IPS-NIHi7 (cell line): ENCODE data around the gene GABPA.

ENCODE experiments used
- DNase-seq: peaks from one replicate; pipeline ENCODE4 v3.0.0; 2012; ENCODE audit warnings: mixed read lengths; ENCODE audit errors: extremely low spot score

The GABPA gene

DNA sequence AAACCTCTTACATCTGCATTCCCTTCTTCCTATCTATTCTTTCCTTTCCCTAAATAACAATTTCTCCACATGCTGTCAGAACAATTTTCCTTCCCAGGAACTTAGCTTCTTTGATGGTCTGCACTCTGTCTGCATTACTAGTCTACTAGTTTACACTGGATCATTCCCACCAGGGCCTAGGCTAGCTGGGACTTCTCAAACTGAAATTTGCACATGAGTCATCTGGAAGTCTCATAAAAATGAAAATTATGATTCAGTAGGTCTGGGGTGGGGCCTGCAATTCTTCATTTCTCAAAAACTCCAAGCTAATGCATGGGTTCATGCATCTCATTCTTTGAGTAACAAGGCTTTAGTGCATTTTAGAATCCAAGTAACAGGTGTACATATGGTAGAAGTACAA is 74.2 kb downstream of the GABPA start:
- no peak for DNase-seq

DNA sequence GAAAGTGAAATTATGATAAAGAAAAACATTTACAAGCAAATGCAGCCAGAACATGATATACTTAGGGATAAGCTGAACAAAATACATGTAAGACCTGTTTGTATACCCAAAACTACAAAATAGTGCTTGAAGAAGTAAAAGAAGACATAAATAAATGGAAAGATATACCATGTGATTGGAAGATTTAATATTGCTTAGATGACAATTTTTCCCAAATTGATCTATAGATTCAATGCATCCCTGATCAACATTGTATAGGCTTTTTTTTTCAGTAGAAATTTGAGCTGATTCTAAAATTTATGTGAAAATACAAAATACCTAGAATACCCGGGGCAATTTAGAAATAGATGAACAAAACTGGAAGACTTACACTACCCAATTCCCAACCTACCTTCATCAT is 76.4 kb downstream of the GABPA start:
- no peak for DNase-seq

DNA sequence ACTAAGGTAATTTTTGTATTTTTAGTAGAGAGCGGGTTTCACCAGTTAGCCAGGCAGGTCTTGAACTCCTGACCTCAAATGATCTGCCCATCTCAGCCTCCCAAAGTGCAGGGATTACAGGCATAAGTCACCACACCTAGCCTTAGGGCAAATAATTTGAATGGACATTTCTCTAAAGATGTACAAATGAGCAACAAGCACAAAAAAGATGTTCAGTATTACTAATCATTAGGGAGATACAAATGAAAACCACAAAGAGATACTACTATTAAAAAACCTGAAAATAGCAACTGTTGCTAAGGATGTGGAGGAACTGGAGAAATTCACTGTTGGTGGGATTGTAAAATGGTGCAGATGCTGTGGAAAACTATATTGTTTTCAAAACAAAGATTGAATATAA is 79.1 kb downstream of the GABPA start:
- no peak for DNase-seq

DNA sequence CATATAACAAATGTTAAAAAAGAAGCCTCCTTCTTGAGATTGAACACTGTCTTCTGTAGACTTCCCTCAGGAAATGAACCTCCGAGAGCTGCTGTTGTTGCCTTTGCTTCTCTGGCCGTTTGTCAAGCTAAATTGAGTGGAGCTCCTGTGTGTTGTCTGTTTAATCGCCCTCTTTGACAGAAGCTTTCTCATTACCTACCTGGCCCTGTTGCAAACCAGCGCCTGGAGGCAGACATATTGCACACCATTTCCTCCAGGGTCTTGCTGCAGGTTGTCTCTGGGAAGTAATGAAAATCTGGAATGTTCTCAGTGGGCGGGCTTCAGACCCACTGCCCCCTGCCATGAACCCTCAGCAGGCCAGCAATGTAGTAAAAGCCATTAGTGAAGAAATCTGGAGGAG is 83.3 kb downstream of the GABPA start:
- no peak for DNase-seq

DNA sequence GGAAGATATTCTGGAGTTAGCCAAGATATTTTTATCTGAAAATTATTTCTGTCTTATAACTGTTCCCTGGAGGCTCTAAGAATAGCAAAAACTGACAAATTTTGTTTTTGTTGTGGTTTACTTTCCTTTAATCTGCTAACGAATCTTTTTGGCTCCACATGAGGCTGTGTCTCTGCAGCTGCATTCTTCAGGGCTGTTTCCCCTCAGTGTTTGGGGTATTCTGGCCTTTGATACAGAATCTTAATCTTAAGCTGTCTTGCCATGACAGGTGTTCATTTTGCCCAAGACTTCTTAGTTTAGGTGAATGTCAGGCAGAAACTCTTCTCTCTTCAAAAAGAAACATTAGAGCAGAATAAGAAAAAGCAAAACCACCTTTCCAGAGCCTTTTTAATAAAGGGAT is 83.8 kb downstream of the GABPA start:
- DNase-seq = no peak
